Measurements from ENCODE around the gene ST6GALNAC5. TPM values are rescaled to one million over a fixed set of nuclear protein-coding genes. Genes with fewer than 3 reads are reported as not detected.

The ST6GALNAC5 gene
- total and polyA plus RNA-seq, 10 of the 15 experiments (the other 5 are each of a cell fraction or from before 2014, with no cell fraction given): under 0.01 to 1.8 (median 0.07) TPM; not detected in 6

GRCh38 chr1:77027847-77028246 lies 160.6 kb downstream of the ST6GALNAC5 start (continued):
- no peak for TF ChIP-seq RELA (IDR thresholded peaks at IDR 0.05; ENCODE audit: borderline replicate concordance, partially characterized antibody)
- TF ChIP-seq FOXM1 (IDR thresholded peaks at IDR 0.05; ENCODE audit: low read depth, low read length): no peak
- TF ChIP-seq NR2F1 (conservative IDR thresholded peaks at IDR 0.05): no peak
- no peak for TF ChIP-seq SREBF1 (IDR thresholded peaks at IDR 0.05; ENCODE audit: low read length)
- no peak for TF ChIP-seq SIN3A (IDR thresholded peaks at IDR 0.05; ENCODE audit: low read depth, low read length)

DNA sequence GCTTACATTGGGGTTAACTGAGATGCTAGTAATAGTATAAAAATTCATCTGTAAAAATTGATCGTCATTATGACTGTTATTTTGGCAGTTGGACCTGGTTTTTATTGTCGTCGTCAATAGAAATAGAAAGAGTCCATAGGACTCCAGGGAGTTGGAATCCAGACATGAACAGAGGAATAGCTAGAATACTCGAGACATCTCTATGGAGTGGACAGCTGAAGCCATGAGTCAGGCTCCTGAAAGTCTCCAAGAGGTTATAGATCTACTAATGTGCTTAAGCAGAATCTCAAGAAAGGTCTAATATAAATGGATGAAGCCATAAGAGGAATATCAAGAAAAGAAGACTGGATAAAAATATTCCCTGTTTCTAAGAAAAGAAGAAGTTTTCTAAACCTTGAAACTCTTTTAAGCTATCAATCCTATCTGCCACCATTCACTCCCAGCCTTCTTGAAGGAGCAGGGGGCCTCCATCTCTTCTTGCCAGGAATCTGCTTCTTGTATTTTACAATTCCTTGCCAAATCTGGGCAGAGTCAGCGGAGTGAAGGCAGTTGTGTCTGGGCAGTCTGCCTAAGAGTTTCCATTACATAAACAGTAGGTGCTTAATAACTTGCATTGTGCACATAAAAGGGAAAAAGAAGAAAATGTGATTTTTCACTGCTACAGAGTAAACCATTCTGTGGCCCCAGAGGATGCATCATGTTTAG lies 163.3 kb downstream of the ST6GALNAC5 start:
- ATAC-seq: no peak
- RAD21 ChIA-PET (ENCODE audit: unreplicated experiment): interaction anchor here (0.5 to 5.0 kb wide), 17 partner anchors 11 to 317 kb away, joined by 3 to 44 read pairs (median 5); no protein-coding TSS in a partner anchor

More for the DNA sequence above, 163.3 kb downstream of the ST6GALNAC5 start:
- H3K79me2 ChIP-seq (ENCODE audit: control insufficient read depth, insufficient read depth, low read length): no peaks in the 10 kb centered on the region
- H3K36me3 ChIP-seq (ENCODE audit: control insufficient read depth in 2 of 2, insufficient read depth in 2 of 2, low read length in 1 of 2): no peaks in the 10 kb centered on the region
- TF ChIP-seq, protein P1, sequence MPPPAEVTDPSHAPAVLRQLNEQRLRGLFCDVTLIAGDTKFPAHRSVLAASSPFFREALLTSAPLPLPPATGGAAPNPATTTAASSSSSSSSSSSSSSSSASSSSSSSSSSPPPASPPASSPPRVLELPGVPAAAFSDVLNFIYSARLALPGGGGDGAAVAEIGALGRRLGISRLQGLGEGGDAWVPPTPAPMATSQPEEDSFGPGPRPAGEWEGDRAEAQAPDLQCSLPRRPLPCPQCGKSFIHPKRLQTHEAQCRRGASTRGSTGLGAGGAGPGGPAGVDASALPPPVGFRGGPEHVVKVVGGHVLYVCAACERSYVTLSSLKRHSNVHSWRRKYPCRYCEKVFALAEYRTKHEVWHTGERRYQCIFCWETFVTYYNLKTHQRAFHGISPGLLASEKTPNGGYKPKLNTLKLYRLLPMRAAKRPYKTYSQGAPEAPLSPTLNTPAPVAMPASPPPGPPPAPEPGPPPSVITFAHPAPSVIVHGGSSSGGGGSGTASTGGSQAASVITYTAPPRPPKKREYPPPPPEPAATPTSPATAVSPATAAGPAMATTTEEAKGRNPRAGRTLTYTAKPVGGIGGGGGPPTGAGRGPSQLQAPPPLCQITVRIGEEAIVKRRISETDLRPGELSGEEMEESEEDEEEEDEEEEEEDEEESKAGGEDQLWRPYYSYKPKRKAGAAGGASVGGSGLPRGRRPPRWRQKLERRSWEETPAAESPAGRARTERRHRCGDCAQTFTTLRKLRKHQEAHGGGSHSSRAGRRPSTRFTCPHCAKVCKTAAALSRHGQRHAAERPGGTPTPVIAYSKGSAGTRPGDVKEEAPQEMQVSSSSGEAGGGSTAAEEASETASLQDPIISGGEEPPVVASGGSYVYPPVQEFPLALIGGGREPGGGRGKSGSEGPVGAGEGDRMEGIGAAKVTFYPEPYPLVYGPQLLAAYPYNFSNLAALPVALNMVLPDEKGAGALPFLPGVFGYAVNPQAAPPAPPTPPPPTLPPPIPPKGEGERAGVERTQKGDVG (CRISPR knock-in tag; IDR thresholded peaks at IDR 0.05): no peak
- FAIRE-seq (no peak), DNase-seq (ENCODE audit: low read depth, low spot score) (no peak)
- ChIA-PET POLR2A (interaction anchor here (1.0 kb wide), 1 partner anchor 127 kb away, joined by 4 read pairs; no protein-coding TSS in a partner anchor), SMC1A (ENCODE audit: uncharacterized antibody, unreplicated experiment) (interaction anchor here (0.9 to 7.5 kb wide), 28 partner anchors 11 to 701 kb away, joined by 3 to 56 read pairs (median 5); no protein-coding TSS in a partner anchor), CTCF (interaction anchor here (0.7 to 4.8 kb wide), 14 partner anchors 10 to 163 kb away, joined by 3 to 45 read pairs (median 6); partner anchors contain the start of gene ST6GALNAC5)
- no peak overlapping the region for H3K4me2 ChIP-seq (ENCODE audit: control insufficient read depth, insufficient read depth)
- intact Hi-C loops (cut with micrococcal nuclease; ENCODE audit: unreplicated experiment): no loop called here
- no peak overlapping the region for H3K4me3 ChIP-seq
- in situ Hi-C loops (cut with MboI): no loop called here
- BruUV-seq (replicated peaks): no TSS peak
- no peak overlapping the region for H3K9ac ChIP-seq (ENCODE audit: control insufficient read depth, insufficient read depth, low read length)
- 52% methylated on average over 5 of the region's 5 CpGs for WGBS (ENCODE audit: insufficient coverage, insufficient replicate concordance, low lambda C conversion rate, missing lambda C conversion rate)
- no peak overlapping the region for H2AFZ ChIP-seq (ENCODE audit: control insufficient read depth, low read depth, low read length)
- H4K20me1 ChIP-seq (ENCODE audit: control insufficient read depth, insufficient read depth): no peaks in the 10 kb centered on the region
- no peaks in the 10 kb centered on the region for H3K4me1 ChIP-seq (ENCODE audit: control insufficient read depth, insufficient read depth, low read length)
- no peak overlapping the region for H3K27ac ChIP-seq (ENCODE audit: control insufficient read depth, insufficient read depth)
- H3K9me3 ChIP-seq (replicated peaks; ENCODE audit: control insufficient read depth, insufficient read depth, low read length): no peaks in the 10 kb centered on the region
- H3K27me3 ChIP-seq (replicated peaks in 1 of 2; ENCODE audit: control insufficient read depth in 2 of 2, insufficient read depth in 2 of 2, low read length in 1 of 2): no peaks in the 10 kb centered on the region; a peak in 1 of 4 replicates
